GM18867 (cell line): ENCODE results near the gene FOXJ3.

Experiments used
- ATAC-seq: cut with Tn5 transposase; IDR thresholded peaks from one replicate; pipeline ENCODE4 v1.9.1; 2021; ENCODE audit warnings: mild to moderate bottlenecking, moderate library complexity; ENCODE audit not compliant: unreplicated experiment

Gene FOXJ3

GRCh38 chr1:42171679-42172266 is 163.3 kb downstream of the FOXJ3 start:
- ATAC-seq = no peak

GRCh38 chr1:42170779-42171621 is 164.0 kb downstream of the FOXJ3 start:
- ATAC-seq = no peak

DNA sequence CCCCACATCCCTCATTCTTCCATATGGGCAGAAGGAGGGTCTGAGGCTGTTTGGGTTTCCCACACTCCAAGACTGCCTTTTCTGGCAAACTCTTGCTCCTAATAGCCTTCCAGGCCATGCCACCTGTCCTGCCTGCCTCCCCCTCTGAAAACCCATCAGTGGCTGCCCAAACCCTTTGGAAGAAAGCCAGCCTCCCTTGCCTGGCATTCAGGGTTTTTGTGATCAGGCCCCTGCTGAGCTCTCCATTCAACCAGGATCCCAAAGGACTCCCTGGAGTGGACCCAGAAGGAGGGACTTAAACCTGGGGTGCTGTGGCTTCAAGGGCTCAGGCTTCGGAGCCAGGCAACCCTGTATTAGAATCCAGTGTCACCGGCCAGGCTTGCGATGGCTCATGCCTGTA is 166.3 kb downstream of the FOXJ3 start:
- no peak for ATAC-seq

DNA sequence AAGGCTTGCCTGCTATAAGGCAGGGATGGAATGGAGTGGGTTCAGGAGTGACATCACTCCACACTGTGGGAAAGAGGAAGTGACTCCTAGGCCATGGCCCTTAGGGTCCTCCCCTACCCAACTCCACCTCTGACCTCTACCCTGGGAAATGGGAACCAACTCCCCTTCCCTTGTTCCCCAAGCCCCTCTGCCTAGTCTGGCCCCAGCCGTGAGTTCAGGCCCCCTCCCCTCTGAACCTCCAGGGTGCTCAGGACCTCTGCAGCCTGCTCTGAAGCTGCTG is 166.7 kb downstream of the FOXJ3 start:
- no peak for ATAC-seq

- ATAC-seq = no peak
Measured at GRCh38 chr1:42167611-42168390, 167.2 kb downstream of the FOXJ3 start.

GRCh38 chr1:42165511-42166210 is 169.4 kb downstream of the FOXJ3 start:
- ATAC-seq = no peak

DNA sequence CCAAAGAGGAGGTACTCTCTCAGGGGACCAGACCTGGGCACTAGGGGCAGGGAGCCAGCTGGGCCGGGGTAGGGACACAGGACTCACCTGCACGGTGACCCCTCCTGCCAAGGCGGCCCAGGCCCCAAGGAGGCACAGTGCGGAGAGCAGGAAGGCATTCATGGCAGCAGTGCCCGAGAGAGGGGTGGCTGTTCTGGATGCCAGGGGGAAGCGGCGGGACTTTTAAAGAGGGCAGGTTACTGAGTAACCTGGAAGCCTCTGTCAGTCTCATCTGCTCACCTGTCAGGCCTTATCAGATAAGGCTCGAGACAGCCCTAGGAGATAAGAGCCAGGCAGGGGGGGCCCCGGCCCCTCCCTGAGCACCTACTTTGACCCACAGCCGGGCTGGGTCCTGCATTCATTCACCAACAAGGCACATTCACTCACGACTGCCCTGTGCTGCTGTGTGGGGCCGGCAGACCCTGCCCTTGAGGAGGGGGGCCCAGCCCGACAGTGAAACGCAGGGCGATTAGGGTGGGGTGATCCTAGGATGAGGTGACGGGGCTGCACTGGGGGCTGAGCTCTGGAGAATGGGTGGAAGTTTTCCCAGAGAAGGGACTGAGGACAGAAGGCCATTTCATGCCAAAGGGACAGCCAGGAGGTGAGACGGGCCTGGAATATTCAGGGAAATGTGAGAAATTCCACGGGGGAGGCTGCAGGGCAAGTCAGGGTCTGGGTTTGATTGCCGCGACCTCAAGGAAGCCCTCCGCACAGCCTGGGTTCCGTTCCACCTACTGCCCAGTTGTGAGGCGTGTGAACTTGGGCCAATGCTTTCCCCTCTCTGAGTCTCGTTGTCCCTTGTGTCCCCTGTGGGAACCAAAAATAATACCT is 170.2 kb downstream of the FOXJ3 start, which contains the start of gene GUCA2A:
Gene GUCA2A, minus strand, starts transcription at position 195 of the 870 bp plus-strand sequence. Its CDS starts 33 bp downstream, at position 162.
- ATAC-seq = no peak

- no peak for ATAC-seq
Measured at GRCh38 chr1:42163536-42164503, 171.2 kb downstream of the FOXJ3 start.

- no peak for ATAC-seq
Measured at GRCh38 chr1:42163114-42163513, 171.9 kb downstream of the FOXJ3 start.

DNA sequence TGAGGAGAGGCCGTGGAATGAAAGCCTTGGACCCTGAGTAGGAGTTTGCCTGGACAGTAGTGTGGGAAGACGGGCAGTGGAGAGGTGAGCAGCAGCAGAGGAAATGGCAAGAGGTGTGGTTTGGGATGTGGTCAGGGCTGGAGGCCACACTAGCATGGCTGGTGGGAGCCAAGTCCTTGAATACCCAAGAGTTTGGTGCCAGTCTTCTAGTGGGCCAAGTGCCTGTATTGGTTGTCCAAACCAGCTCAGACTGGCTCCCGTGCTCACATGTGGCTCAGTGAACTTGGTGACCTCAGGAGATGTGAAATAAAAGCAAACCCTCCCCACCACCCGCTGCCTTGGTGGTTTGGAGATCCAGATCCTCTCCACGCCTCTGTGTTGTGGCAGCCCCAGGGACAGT is 172.9 kb downstream of the FOXJ3 start:
- ATAC-seq = no peak

- ATAC-seq = no peak
Measured at GRCh38 chr1:42158189-42158588, 176.8 kb downstream of the FOXJ3 start.

- no peak for ATAC-seq
Measured at GRCh38 chr1:42157667-42158066, 177.4 kb downstream of the FOXJ3 start.

DNA sequence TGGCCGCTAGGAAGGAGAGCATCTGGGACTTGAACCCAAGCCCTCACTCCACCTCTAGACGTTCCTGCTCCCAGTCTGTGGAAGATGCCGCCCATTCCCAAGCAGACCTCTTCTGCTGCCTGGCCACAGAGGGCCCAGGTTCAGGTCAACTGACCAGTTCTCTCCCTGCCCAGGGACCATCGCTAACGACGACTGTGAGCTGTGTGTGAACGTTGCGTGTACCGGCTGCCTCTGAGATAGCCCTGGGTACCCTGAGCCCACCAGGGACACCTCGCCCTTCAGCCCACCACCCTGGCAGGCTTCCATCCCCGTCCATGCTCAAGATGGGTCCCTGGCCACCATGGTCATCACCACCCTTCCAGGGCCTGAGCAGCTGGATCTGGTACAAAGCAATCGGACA is 179.7 kb downstream of the FOXJ3 start:
- no peak for ATAC-seq

GRCh38 chr1:42154685-42155084 is 180.3 kb downstream of the FOXJ3 start:
- ATAC-seq = no peak

- ATAC-seq = no peak
Measured at GRCh38 chr1:42153624-42154023, 181.4 kb downstream of the FOXJ3 start.

DNA sequence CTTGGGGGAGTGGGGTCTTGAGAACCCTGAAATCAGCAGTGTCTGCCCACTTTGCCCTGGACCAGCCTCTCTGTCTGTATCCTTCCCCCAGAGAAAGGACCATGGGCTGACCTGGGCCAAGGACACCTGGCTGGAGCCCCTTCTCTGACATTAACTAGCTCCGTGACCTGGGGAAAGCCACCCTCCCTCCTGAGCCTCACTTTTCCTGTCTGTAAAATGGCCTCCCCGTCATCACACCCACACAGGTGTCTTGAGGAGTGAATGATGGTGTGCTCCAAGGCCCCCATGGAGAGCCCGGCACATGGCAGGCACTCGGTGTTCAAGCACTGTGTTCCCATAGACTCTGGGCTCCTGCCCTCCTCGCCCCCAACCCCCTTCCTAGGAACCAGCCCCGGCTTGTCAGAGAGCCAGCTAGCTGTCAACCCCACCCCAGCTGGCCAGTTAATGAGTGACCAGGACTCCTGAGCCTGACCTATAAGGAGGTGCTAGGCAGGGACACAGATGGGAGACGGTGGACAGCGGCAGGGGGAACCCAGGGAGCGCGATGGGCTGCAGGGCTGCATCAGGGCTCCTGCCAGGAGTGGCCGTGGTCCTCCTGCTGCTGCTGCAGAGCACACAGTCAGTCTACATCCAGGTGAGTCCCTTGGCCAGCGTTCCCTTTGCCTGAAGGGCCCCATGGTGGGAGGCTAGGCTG is 182.0 kb downstream of the FOXJ3 start, which contains the start of gene GUCA2B:
Gene GUCA2B, plus strand, starts transcription at position 504 of the 694 bp plus-strand sequence. Its CDS starts 41 bp downstream, at position 545.
- ATAC-seq = no peak

- no peak for ATAC-seq
Measured at GRCh38 chr1:42152119-42152518, 182.9 kb downstream of the FOXJ3 start.

DNA sequence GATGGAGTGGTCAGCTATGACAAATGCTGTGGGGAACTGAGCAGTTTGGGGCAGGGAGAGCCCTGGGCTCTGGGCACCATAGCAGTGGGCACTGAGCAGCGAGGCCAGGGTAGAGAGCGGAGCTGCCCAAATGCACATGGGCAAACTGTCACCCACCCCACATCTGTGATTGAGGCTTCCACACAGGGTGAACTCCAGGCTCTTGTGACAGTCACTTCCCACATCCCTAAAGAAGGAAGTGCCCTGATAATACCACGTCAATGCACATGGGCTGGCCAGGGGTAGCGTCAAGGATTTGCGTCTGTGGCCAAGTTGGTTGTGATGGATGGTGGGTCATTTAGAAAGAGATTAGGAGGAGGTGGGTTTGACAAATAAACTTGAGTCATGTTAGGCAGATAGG is 184.4 kb downstream of the FOXJ3 start:
- ATAC-seq = no peak
